Mesothelial cell of epicardium (in vitro differentiated cells): ENCODE measurements around the gene LRCH4. TPM values are rescaled to one million over a fixed set of nuclear protein-coding genes. Genes with fewer than 3 reads are reported as not detected.

Experiments
- DNase-seq, 2 experiments: peaks; one replicate each; pipeline ENCODE4 v3.0.0; 2021; ENCODE audit warnings: low spot score in 2 of 2; ENCODE audit not compliant: unreplicated experiment in 2 of 2
- H3K27ac Mint-ChIP-seq: 2 replicates; pipeline ENCODE4 v1.8.0; 2021; ENCODE audit warnings: mixed read lengths
- H3K27me3 Mint-ChIP-seq: 2 replicates; pipeline ENCODE4 v1.8.0; 2021; ENCODE audit warnings: low read depth, mixed read lengths
- H3K36me3 Mint-ChIP-seq: 2 replicates; pipeline ENCODE4 v1.8.0; 2021; ENCODE audit warnings: mixed read lengths
- H3K4me1 Mint-ChIP-seq: 2 replicates; pipeline ENCODE4 v1.8.0; 2021; ENCODE audit warnings: mixed read lengths
- H3K4me3 Mint-ChIP-seq: 2 replicates; pipeline ENCODE4 v1.8.0; 2021; ENCODE audit warnings: mild to moderate bottlenecking, moderate library complexity, mixed read lengths
- H3K9me3 Mint-ChIP-seq: 2 replicates; pipeline ENCODE4 v1.8.0; 2021; ENCODE audit warnings: mixed read lengths
- CTCF ChIP-seq: fragments of 200-600 bp; sonication (generic); IDR thresholded peaks from one replicate; pipeline ENCODE4 v1.5.0; 2021; ENCODE audit warnings: antibody characterized with exemption; ENCODE audit not compliant: unreplicated experiment
- total RNA-seq: library from RNA; stranded (reverse); gene quantifications from 3 replicates; pipeline ENCODE4 v1.2.1, GENCODE V29; 2021

The LRCH4 gene
- total RNA-seq, 1 donor from 2014 or later: 127 TPM

GRCh38 chr7:100547872-100548271, 38.1 kb downstream of the LRCH4 start:
- Mint-ChIP-seq H3K27ac (peak overlapping the region; percentile 92), H3K36me3 (peaks cover 7% of the 10 kb centered on the region), H3K27me3 (no peaks in the 10 kb centered on the region), H3K9me3 (no peaks in the 10 kb centered on the region), H3K4me1 (peaks cover 45% of the 10 kb centered on the region), H3K4me3 (no peak overlapping the region)
- no peak for DNase-seq
- TF ChIP-seq CTCF: no peak

GRCh38 chr7:100546926-100547800, 38.8 kb downstream of the LRCH4 start:
- Mint-ChIP-seq H3K36me3 (peaks cover 4% of the 10 kb centered on the region), H3K27ac (peak overlapping the region; percentile 92), H3K27me3 (no peaks in the 10 kb centered on the region), H3K4me1 (peaks cover 45% of the 10 kb centered on the region), H3K9me3 (no peaks in the 10 kb centered on the region), H3K4me3 (no peak overlapping the region)
- no peak for TF ChIP-seq CTCF
- DNase-seq: no peak

- Mint-ChIP-seq H3K27me3 (no peaks in the 10 kb centered on the region), H3K9me3 (no peaks in the 10 kb centered on the region), H3K27ac (peak overlapping the region; percentile 92), H3K4me3 (no peak overlapping the region), H3K4me1 (peaks cover 45% of the 10 kb centered on the region), H3K36me3 (peaks cover 4% of the 10 kb centered on the region)
- no peak for TF ChIP-seq CTCF
- DNase-seq: no peak
Observed at GRCh38 chr7:100546129-100546925, 39.6 kb downstream of the LRCH4 start.

- Mint-ChIP-seq H3K4me3 (peak overlapping the region; percentile 0), H3K4me1 (peaks cover 45% of the 10 kb centered on the region), H3K27ac (peak overlapping the region; percentile 92), H3K27me3 (no peaks in the 10 kb centered on the region), H3K36me3 (peaks cover 3% of the 10 kb centered on the region), H3K9me3 (no peaks in the 10 kb centered on the region)
- DNase-seq: no peak
- no peak for TF ChIP-seq CTCF
Observed at GRCh38 chr7:100545360-100546128, 40.4 kb downstream of the LRCH4 start.

GRCh38 chr7:100544967-100545359, 41.0 kb downstream of the LRCH4 start:
- Mint-ChIP-seq H3K36me3 (no peaks in the 10 kb centered on the region), H3K27ac (peak overlapping the region; percentile 92), H3K4me1 (peaks cover 45% of the 10 kb centered on the region), H3K9me3 (no peaks in the 10 kb centered on the region), H3K27me3 (no peaks in the 10 kb centered on the region), H3K4me3 (peak overlapping the region; percentile 0)
- DNase-seq: no peak
- TF ChIP-seq CTCF: no peak
